ENCODE data around the gene NDUFA12. TPM values are rescaled to one million over a fixed set of nuclear protein-coding genes. Genes with fewer than 3 reads are reported as not detected.

NDUFA12 gene
- polyA plus RNA-seq, 4 donors = 79.9 to 126 (median 101) TPM

DNA sequence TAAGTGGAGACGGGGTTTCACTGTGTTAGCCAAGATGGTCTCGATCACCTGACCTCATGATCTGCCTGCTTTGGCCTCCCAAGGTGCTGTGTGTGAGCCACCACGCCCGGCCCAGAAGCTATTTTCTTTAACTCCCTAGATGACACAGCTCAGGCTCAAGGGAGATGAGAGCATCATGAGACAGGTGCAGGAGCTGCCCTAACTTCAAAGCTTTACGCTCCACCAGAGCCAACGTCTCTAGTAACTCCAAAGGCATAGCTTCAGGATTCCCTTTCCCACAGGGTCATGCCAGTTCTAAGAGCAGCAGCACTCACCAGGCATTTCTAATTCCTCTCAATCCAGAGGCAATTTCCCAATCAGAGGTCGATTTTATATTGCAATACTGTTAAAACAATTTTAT, 21.0 kb downstream of the NDUFA12 start:
- DNase-seq (ENCODE audit: low read depth in 4 of 4, low spot score in 3 of 4) = no peak

DNA sequence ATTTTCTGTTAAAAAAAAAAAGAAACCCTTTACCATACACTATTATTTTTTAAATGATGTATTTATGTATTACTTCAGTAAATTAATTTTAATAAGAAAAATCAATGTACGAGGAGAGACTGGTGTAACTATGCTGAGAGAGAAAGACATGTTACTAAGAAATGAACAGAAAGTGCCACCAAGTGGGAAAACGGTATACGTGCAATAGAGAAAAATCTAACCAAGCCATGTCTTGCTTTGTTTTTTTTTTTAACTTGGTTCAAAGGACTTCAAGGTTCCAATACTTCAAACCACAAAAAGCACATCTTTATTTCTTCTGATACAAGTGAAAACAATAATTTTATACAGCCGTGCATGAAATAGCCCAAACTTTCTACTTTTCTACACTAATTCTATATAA, 22.9 kb downstream of the NDUFA12 start:
- DNase-seq (ENCODE audit: low read depth in 4 of 4, low spot score in 3 of 4) = no peak

GRCh38 chr12:94979941-94980340, 23.6 kb downstream of the NDUFA12 start:
- DNase-seq (ENCODE audit: low read depth in 4 of 4, low spot score in 3 of 4) = no peak

DNA sequence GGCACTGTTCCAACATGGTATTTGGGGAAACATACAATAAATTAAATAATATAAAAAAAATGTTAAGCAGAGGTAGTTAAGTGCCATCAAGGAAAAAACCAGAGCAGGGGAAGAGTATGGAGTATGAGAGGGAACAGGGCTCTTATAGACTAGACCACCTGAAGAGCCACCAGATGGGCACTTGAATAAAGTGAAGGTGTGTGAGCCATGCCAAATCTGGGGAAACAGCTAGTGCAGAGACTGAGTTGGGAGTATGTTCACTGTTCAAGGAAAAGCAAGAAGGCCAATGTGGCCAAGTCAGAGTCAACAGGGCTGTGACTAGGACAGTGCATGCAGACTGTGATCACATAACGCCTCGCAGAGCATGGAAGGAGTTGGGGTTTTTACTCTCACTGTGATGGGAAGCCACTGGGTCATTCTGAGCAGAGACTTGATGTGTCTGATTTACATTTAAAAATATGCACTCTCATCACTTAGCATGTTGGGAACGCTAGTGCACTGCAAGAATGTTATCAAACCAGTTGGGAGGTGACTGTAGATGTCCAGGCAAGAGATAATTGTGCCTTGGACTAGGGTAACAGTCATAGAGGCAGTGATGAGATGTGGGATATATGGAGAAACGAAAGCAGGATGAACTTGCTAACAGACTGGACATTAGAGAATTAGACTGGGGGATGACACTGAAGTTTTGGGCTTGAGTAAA, 25.6 kb downstream of the NDUFA12 start:
- no peak for DNase-seq (ENCODE audit: low read depth in 4 of 4, low spot score in 3 of 4)

DNA sequence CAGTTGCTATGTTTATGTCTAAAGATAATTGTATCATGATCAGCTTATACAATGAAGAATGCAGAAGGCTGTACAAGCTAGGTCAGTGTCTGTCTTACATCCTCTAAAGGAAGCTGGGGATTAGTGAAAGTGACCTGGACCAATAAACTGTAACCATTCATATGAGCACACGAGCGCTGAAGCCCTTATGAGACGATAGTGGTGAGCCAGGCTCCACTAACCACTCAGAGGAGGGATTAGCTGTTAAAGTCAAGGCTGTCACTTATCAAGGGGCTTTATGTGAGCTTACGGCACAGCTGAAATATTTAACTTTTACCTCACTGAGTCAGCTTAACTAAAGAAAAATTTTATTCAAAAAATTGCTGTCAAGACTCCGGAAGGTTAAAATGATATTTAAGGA, 30.3 kb downstream of the NDUFA12 start:
- DNase-seq (ENCODE audit: low read depth in 4 of 4, low spot score in 3 of 4) = no peak

DNA sequence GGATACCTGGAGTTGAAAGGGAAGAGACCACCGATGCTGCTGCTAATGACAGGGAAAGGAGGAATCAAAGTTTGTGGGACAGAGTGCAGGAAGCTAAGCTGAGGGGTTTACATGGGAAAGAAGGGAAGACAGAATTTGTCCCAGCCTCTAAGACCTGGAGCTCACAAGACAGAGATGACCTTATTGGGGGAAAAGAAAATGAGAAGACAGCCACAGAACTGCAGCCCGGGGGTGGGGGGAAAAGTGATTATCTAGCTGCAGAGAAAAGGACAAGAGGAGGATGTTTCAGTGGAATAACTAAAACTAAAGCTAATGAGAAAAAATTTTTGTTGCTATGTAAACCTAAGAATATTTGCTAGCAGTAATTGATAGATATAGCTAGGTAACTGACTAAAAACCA, 30.7 kb downstream of the NDUFA12 start:
- DNase-seq (ENCODE audit: low read depth in 4 of 4, low spot score in 3 of 4) = no peak

GRCh38 chr12:94971923-94972322, 31.6 kb downstream of the NDUFA12 start:
- no peak for DNase-seq (ENCODE audit: low read depth in 4 of 4, low spot score in 3 of 4)

GRCh38 chr12:94970560-94970959, 32.9 kb downstream of the NDUFA12 start:
- no peak for DNase-seq (ENCODE audit: low read depth in 4 of 4, low spot score in 3 of 4)

- DNase-seq (ENCODE audit: low read depth in 4 of 4, low spot score in 3 of 4) = no peak
These were observed 34.1 kb downstream of the NDUFA12 start for GRCh38 chr12:94969424-94969823.

DNA sequence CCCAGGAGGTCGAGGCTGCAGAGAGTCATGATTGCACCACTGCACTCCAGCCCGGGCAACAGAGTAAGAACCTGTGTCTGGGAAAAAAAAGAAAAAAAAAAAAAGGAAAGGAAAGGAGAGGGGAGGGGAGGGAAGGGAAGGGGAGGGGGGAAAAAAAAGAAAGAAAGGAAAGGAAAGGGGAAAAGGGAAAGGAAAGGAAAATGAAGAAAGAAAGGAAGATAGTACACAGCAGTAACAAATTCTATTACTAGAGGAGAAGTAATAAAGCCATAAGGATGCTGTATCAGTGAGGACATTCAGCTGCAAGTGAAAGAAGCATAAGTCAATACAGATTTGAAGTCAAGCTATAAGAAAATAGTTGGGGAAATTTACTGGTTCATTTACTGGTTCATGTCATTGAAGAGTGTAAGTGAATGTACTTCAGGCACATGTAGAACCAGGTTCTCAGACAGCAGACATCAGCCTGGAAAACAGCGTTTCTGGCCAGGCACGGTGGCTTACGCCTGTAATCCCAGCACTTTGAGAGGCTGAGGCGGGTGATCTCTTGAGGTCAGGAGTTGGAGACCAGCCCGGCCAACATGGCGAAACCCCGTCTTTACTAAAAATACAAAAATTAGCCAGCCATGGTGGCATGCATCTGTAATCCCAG, 37.4 kb downstream of the NDUFA12 start:
- no peak for DNase-seq (ENCODE audit: low read depth in 4 of 4, low spot score in 3 of 4)

GRCh38 chr12:94963649-94964048, 39.8 kb downstream of the NDUFA12 start:
- DNase-seq (ENCODE audit: low read depth in 4 of 4, low spot score in 3 of 4) = no peak

- no peak for DNase-seq (ENCODE audit: low read depth in 4 of 4, low spot score in 3 of 4)
These were observed 40.8 kb downstream of the NDUFA12 start for GRCh38 chr12:94962670-94963069.

DNA sequence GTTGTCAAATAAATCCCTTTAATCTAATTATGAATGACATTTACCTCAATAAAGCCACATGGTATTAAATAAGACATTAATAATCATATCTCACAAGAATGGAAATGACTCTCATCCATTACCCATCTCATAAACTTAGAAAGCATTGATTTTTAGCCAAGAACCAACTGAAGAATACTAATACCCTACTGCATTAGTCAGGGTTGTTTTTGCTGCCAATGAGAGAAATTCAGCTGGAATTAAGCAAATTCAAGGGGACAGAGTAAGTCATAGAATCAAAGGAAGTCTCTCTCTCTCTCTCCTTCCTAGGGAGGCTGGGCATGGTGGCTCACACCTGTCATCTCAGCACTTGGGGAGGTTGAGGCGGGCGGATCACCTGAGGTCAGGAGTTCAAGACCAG, 41.6 kb downstream of the NDUFA12 start:
- no peak for DNase-seq (ENCODE audit: low read depth in 4 of 4, low spot score in 3 of 4)

DNA sequence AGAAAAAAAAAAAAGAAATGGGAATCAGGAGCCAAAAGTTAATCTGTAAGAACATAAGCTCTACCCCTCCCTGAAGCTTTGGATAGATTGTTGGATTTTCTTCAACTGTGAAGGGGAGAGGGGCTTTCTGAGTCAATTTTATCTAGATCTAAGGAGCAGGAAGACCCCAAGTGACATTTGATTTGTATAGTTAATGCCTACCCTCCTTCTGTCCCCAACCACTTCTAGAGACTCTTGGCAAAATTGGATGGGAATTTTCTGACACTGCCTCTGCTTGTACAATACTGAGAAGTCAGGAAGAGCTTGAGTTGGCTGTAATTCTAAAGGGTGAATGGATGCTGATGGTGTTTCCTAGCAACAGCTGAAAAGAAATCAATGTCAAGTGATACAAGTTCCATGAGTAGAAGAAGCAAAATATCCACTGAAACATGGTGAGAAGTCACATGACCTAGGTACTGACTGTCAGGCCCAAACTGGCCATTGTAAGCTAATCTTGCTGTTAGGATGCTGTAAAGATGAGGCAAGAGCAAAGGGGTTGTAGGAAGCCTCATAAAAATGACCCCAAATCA, 42.2 kb downstream of the NDUFA12 start:
- no peak for DNase-seq (ENCODE audit: low read depth in 4 of 4, low spot score in 3 of 4)

DNA sequence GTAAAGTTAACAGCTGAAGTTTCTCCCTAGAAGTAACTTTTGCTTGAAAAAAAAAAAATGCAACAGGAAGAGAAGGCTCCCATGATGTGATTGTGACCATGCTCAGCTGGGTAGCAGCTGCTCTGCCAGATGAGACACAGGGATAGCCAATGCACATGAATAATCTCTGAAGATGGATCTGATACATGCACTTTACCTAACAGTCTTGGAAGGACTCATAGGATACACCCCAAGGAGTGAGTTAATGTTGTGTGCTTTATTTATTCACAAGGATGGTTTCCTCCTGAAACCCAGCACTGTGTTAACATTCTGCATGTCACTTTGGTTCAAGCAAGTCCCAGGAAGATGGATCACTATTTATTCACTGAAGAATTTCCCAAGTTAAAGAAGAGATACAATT, 46.5 kb downstream of the NDUFA12 start:
- DNase-seq (ENCODE audit: low read depth in 4 of 4, low spot score in 3 of 4) = peak in 1 of 4 donors; percentile 21

DNA sequence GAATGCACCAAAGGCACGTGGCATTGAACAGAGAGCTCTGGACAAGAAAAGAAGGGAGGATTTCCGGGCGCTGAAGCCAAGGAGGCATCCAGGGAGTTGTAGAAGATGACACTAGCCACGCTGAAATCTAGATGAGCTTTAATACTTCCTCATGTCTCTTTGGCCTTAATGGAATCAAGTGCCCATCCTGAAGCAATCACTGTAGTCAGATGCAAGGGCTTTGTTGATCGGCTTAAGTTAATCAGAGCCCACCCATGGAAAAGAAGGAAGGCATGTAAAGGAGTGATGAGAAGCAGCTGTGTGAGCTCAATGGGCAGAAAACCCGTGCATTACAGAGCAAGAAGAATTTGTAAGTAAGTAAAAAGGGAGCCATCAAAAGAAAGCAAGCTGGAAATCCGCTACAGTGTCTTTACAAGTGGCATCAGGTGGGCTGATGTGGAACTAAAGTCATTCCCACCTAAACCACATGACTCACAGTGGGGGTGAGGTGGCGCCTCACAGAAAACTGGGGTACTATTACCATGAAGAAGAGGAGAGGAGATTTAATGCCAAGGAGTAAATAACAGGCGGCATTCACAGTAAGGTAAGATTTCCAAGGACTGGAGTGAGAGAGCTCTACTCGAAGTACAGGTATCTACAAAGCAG, 48.4 kb downstream of the NDUFA12 start:
- no peak for DNase-seq (ENCODE audit: low read depth in 4 of 4, low spot score in 3 of 4)

- no peak for DNase-seq (ENCODE audit: low read depth in 4 of 4, low spot score in 3 of 4)
These were observed 49.3 kb downstream of the NDUFA12 start for GRCh38 chr12:94954029-94954685.

DNA sequence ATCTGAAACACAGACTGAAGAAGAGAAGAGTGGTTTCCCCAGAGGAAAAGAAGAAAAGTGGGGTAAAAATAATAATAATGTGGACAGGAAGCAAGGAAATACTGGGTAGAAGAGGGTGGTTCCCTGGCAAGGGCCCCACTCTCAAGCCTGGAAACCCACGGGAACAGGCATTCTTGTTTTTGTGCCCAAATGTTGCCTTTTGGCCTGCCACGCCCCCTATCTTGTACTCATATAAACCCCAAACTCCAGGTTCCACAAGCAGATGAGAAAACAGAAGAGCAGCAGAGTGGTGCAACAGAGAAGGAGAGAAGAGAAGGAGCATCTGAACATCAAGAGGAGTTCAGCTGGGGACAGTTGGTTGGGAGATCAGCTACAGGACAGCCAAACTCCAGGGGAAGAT, 51.2 kb downstream of the NDUFA12 start:
- DNase-seq (ENCODE audit: low read depth in 4 of 4, low spot score in 3 of 4) = no peak

- DNase-seq (ENCODE audit: low read depth in 4 of 4, low spot score in 3 of 4) = no peak
These were observed 52.2 kb downstream of the NDUFA12 start for GRCh38 chr12:94951071-94951934.

- no peak for DNase-seq (ENCODE audit: low read depth in 4 of 4, low spot score in 3 of 4)
These were observed 55.2 kb downstream of the NDUFA12 start for GRCh38 chr12:94948232-94948810.

Data from left renal pelvis (tissue), 4 donors.